ENCODE data around the gene ALDH1B1.

GRCh38 chr9:38371495-38371894 is 21.0 kb upstream of the ALDH1B1 start:
- TF ChIP-seq POLR2AphosphoS5 (IDR thresholded peaks at IDR 0.05; ENCODE audit: low read depth, low read length) (no peak), POLR2A (IDR thresholded peaks at IDR 0.05; ENCODE audit: low read depth, low read length) (no peak), SPI1 (IDR thresholded peaks at IDR 0.05; ENCODE audit: low read depth, low read length) (no peak), PAX5 (IDR thresholded peaks at IDR 0.05; ENCODE audit: insufficient read depth, low read length, severe bottlenecking) (no peak)

All from GM12891 (cell line).